Fibroblast of peridontal ligament (primary cell): Measurements from ENCODE around the gene KERA.

ENCODE experiments used
- DNase-seq: peaks from one replicate; pipeline ENCODE4 v3.0.0-alpha.2; 2010; ENCODE audit errors: extremely low read depth

Gene KERA

GRCh38 chr12:91073426-91073825 lies 15.6 kb upstream of the KERA start:
- DNase-seq: no peak

GRCh38 chr12:91072931-91073330 lies 15.1 kb upstream of the KERA start:
- peak; percentile 32 for DNase-seq

GRCh38 chr12:91070936-91071335 lies 13.1 kb upstream of the KERA start:
- DNase-seq: no peak

GRCh38 chr12:91065396-91065795 lies 7.6 kb upstream of the KERA start:
- peak; percentile 63 for DNase-seq

GRCh38 chr12:91064640-91065039 lies 6.8 kb upstream of the KERA start:
- DNase-seq: no peak

GRCh38 chr12:91061091-91061490 lies 3.3 kb upstream of the KERA start:
- DNase-seq: no peak

GRCh38 chr12:91059211-91059610 lies 1.4 kb upstream of the KERA start:
- DNase-seq: no peak

- no peak for DNase-seq
Observed at GRCh38 chr12:91058786-91059185, 962 bp upstream of the KERA start.

- DNase-seq: peak; percentile 36
Observed at GRCh38 chr12:91056488-91056887, 1.3 kb downstream of the KERA start.

GRCh38 chr12:91055976-91056375 lies 1.8 kb downstream of the KERA start:
- no peak for DNase-seq

- peak; percentile 97 for DNase-seq
Observed at GRCh38 chr12:91053951-91054715, 3.7 kb downstream of the KERA start.

GRCh38 chr12:91052026-91052425 lies 5.8 kb downstream of the KERA start:
- DNase-seq: no peak

GRCh38 chr12:91044586-91044985 lies 13.2 kb downstream of the KERA start:
- DNase-seq: no peak

GRCh38 chr12:91043408-91043807 lies 14.4 kb downstream of the KERA start:
- no peak for DNase-seq

GRCh38 chr12:91040096-91040755 lies 17.6 kb downstream of the KERA start:
- peak; percentile 58 for DNase-seq

GRCh38 chr12:91037276-91037675 lies 20.5 kb downstream of the KERA start:
- DNase-seq: peak; percentile 97

GRCh38 chr12:91033251-91033650 lies 24.6 kb downstream of the KERA start:
- DNase-seq: no peak

- DNase-seq: peak; percentile 88
Observed at GRCh38 chr12:91023326-91024004, 34.4 kb downstream of the KERA start.

GRCh38 chr12:91021076-91021475 lies 36.7 kb downstream of the KERA start:
- no peak for DNase-seq

GRCh38 chr12:91019455-91019854 lies 38.4 kb downstream of the KERA start:
- DNase-seq: no peak

GRCh38 chr12:91017511-91018263 lies 40.1 kb downstream of the KERA start:
- no peak for DNase-seq

GRCh38 chr12:91017043-91017442 lies 40.8 kb downstream of the KERA start:
- no peak for DNase-seq
